CD4-positive, alpha-beta T cell treated with Interleukin-17A for 4 hours (primary cell): ENCODE results near the gene ZFHX3.
"Not testable (repeated sequence)": the region's sequence is repeated elsewhere in the genome, so short reads cannot be mapped to it uniquely, and the experiment has no call there.

Experiments used
- DNase-seq: peaks from one replicate; pipeline ENCODE4 v3.0.0-alpha.2; 2020; ENCODE audit warnings: mixed read lengths

ZFHX3 gene

GRCh38 chr16:73019457-73020362, 28.2 kb downstream of the ZFHX3 start:
- DNase-seq, result no peak

- no peak for DNase-seq
These were observed 29.0 kb downstream of the ZFHX3 start for GRCh38 chr16:73018821-73019456.

- no peak for DNase-seq
These were observed 30.6 kb downstream of the ZFHX3 start for GRCh38 chr16:73017321-73017720.

- no peak for DNase-seq
These were observed 31.5 kb downstream of the ZFHX3 start for GRCh38 chr16:73016488-73016830.

- DNase-seq, result no peak
These were observed 32.1 kb downstream of the ZFHX3 start for GRCh38 chr16:73015612-73016487.

GRCh38 chr16:73014768-73015167, 33.2 kb downstream of the ZFHX3 start:
- no peak for DNase-seq

- no peak for DNase-seq
These were observed 34.0 kb downstream of the ZFHX3 start for GRCh38 chr16:73013974-73014373.

- no peak for DNase-seq
These were observed 35.6 kb downstream of the ZFHX3 start for GRCh38 chr16:73012341-73012740.

GRCh38 chr16:73011926-73012325, 36.0 kb downstream of the ZFHX3 start:
- DNase-seq, result no peak

- no peak for DNase-seq
These were observed 37.7 kb downstream of the ZFHX3 start for GRCh38 chr16:73010150-73010676.

GRCh38 chr16:73009710-73010109, 38.2 kb downstream of the ZFHX3 start:
- not testable (repeated sequence) for DNase-seq

GRCh38 chr16:73006026-73006425, 41.9 kb downstream of the ZFHX3 start:
- no peak for DNase-seq

GRCh38 chr16:73002866-73003265, 45.1 kb downstream of the ZFHX3 start:
- no peak for DNase-seq

- DNase-seq, result no peak
These were observed 46.9 kb downstream of the ZFHX3 start for GRCh38 chr16:73000907-73001521.

GRCh38 chr16:73000020-73000906, 47.7 kb downstream of the ZFHX3 start:
- DNase-seq, result no peak

- no peak for DNase-seq
These were observed 48.3 kb downstream of the ZFHX3 start for GRCh38 chr16:72999541-73000019.

- DNase-seq, result no peak
These were observed 50.8 kb downstream of the ZFHX3 start for GRCh38 chr16:72997141-72997542.

- no peak for DNase-seq
These were observed 51.5 kb downstream of the ZFHX3 start for GRCh38 chr16:72996291-72997062.

- DNase-seq, result not testable (repeated sequence)
These were observed 52.1 kb downstream of the ZFHX3 start for GRCh38 chr16:72995882-72996270.

GRCh38 chr16:72995151-72995881, 52.6 kb downstream of the ZFHX3 start:
- no peak for DNase-seq
